ENCODE results near the gene KCNIP4.

DNA sequence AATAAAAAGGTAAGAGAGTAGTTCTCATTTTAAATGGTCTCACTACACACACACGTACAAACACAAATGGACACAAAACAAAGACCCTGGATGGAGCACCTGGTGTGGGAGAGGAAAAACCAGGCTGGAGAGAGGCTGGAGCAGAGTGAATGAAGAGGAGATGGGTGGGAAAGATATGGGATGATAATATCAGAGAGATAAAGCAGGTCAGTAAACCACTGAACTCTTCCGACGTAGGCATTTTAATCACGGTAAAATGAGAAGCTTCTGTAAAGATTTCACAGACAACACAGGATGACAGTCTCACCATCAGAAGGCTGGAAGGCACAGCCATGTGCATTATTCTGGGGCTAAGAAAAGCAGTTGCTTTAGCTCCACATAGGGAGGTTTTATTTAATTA lies 532.8 kb downstream of the KCNIP4 start:
- TF ChIP-seq CTCF (IDR thresholded peaks at IDR 0.05) (no peak), POLR2A (IDR thresholded peaks at IDR 0.05) (no peak)
